GM21528 (cell line): ENCODE results near the gene LYPD5.
"Not testable (repeated sequence)": the region's sequence is repeated elsewhere in the genome, so short reads cannot be mapped to it uniquely, and the experiment has no call there.

Experiments
- ATAC-seq: cut with Tn5 transposase; IDR thresholded peaks from one replicate; pipeline ENCODE4 v1.9.1; 2021; ENCODE audit warnings: mild to moderate bottlenecking, moderate library complexity; ENCODE audit not compliant: unreplicated experiment, low FRiP score

LYPD5 gene

GRCh38 chr19:43802216-43802951 lies at the start of gene LYPD5:
TSS of gene LYPD5 (minus strand) at chr19:43802447. CDS start at chr19:43802380, 67 bp downstream.
- no peak for ATAC-seq

DNA sequence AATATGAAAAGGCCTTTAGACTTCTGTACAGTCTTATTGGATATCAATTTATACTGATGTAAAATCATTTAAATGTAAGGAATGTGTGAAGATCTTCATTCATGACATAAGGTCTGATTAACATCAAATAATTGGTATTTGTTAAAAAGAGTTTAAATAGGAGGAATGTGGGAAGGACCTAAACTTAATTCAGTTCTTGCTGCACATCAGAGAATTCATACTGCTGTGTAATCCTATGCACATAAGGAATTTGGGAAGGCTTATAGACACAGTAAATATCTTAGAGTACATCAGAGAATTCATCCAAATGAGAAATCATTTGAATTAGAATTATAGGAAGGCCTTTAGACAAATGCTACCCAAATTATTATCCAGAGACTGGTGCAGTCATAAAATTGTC lies 46.6 kb upstream of the LYPD5 start:
- ATAC-seq, result no peak

DNA sequence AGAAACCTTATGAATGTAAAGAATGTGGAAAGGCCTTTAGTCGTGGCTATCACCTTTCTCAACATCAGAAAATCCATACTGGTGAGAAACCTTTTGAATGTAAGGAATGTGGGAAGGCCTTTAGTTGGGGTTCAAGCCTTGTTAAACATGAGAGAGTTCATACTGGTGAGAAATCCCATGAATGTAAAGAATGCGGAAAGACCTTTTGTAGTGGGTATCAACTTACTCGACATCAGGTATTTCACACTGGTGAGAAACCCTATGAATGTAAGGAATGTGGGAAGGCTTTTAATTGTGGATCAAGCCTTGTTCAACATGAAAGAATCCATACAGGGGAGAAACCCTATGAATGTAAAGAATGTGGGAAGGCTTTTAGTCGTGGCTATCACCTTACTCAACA lies 45.6 kb upstream of the LYPD5 start:
- no peak for ATAC-seq

DNA sequence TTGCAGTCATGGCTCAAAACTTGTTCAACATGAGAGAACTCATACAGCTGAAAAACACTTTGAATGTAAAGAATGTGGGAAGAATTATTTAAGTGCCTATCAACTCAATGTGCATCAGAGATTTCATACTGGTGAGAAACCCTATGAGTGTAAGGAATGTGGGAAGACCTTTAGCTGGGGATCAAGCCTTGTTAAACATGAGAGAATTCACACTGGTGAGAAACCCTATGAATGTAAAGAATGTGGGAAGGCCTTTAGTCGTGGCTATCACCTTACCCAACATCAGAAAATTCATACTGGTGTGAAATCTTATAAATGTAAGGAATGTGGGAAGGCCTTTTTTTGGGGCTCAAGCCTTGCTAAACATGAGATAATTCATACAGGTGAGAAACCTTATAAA lies 45.0 kb upstream of the LYPD5 start:
- no peak for ATAC-seq

DNA sequence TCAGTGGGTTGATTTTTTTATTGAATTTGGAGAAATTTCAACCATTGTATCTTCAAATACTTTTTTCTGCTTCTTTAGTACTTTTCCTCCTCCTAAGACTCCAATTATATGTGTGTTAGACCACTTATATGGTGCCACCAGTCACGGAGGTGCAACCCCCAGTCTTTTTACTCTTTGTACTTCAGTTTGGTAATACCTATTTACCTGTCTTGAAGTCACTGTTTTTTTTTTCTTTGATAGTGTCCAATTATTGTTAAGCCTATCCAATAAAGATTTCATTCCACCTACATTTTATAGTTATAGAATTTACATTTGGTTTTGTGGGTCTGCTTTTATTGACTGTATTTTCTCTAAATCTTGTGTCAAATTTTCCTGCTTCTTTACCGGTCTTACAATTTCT lies 39.8 kb upstream of the LYPD5 start:
- ATAC-seq, result no peak

DNA sequence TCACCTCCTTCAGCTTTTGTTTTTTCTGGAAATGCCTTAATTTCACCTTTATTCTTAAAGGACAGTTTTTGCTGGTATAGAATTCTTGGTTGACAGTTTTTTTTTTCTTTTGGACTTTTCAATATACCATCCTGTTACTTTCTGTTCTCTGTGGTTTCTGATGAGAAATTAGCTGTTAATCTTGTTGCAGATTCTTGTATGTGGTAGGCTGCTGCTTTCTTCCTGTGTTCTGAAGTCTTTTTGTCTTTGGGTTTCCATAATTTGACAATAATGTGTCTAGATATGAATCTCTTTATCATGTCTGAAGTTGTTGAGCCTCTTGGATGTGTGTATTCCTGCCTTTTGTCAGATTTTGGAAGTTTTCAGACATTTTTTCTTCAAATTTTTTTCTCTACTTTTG lies 36.9 kb upstream of the LYPD5 start:
- no peak for ATAC-seq

GRCh38 chr19:43826787-43827754 lies 24.8 kb upstream of the LYPD5 start, which contains the start of gene ZNF283:
TSS of gene ZNF283 (plus strand) at chr19:43827321. CDS start at chr19:43833505, 6,184 bp downstream.
- peak; percentile 80 for ATAC-seq

- not testable (repeated sequence) for ATAC-seq
These were observed 22.3 kb upstream of the LYPD5 start for GRCh38 chr19:43824572-43824971.

GRCh38 chr19:43823856-43824255 lies 21.6 kb upstream of the LYPD5 start:
- not testable (repeated sequence) for ATAC-seq

- no peak for ATAC-seq
These were observed 18.6 kb upstream of the LYPD5 start for GRCh38 chr19:43820884-43821215.

DNA sequence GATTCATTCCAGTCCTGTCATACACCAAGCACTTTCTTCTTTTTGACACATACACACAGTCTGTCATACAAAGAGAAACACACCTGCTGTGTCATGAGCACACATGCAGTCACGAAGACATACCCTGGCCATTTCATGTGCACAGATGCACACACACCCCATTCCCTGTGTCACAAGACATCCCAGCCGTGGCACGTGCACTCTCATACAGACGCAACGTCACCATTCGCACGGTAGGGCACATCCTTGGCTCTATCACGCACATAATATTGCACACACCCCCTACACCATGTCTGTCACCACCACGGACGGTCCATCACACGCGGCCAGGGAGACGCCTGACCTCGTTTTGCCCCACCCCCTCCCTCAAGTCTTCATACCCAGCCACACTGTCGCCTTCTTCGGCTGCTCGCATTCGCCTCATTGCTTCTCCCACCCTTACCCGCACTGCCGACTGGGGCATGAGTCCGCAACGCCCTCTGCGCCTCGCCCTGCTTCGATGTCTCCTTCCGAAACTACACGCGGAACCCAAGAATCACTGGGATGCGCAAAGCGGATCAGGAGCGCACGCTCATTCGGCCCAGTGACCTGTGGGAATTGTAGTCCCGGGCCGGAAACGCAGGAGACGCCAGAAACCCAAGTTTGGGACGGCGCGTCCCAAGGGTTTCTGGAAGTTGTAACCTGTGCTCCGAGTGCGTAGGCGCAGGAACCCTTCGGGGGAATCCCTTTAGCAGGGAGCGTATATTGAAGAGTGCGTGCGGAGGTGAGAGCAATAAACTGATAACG lies 18.0 kb upstream of the LYPD5 start:
- ATAC-seq, result no peak

DNA sequence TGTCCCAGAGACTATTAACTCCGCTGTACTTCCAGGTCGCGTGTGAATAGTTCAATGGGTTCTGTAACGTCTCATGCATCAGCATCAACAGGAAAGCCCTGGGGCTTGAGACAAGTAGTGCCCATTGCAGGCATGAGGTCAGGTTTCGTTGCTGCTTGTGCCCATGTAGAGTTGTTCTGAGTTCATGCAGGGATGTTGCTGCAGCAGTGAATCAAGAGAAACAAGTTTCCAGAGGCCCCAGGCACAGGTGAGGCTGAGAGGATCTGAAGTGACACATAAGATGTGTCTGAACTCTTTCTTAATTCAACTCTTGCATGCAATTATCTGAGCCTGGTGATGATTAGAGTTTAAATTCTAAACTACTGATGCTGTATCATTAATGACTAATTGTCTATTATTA lies 16.3 kb upstream of the LYPD5 start:
- no peak for ATAC-seq

- not testable (repeated sequence) for ATAC-seq
These were observed 15.2 kb upstream of the LYPD5 start for GRCh38 chr19:43817454-43817853.

DNA sequence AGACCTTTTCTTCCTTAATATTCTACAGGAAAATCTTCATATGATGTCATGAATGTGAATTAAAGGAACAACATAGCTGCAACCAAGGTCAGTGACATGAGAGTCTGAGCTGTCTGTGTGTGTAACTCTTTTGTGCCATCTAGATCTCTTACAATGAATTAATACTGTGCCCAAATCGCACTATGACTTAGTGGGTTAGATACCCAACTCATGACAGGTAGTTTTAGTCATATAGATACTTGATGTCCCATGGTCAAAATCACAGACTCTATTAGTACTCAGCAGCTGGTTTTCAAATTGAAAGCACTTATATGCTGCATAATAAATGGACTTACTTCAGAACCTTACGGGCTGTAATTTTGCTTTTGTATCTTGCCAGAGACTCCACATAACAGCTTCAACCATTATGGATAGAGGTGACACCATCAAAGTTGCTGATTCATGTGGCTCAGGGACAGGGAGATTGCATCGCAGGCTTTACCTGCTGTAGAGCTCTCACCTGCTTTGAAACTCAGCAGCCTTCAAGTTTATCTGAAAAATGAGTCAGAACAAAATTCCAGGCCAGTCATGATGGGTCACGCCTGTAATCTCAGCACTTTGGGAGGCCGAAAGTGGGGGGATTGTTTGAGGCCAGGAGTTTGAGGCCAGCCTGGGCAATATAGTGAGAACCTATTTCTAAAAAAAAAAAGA lies 12.6 kb upstream of the LYPD5 start:
- no peak for ATAC-seq

DNA sequence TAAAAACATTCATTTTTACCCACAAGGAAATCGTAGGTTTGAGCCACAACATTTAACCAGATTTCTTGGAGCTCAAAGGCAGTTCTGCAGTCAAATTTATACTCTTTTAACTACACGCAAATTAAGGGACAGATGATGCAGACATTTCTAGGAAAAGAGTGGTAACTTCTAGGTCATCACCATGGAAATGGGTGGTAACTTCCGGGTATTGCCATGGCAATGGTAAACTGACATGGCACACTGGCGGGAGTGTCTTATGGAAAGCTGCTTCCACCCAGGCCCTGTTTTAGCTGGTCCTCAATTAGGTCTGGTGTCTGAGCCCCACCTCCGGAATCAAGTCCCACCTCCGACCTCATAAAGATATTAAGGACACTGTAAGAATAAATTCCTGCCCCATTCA lies 10.4 kb upstream of the LYPD5 start:
- no peak for ATAC-seq

GRCh38 chr19:43812259-43812658 lies 10.0 kb upstream of the LYPD5 start:
- no peak for ATAC-seq

GRCh38 chr19:43811837-43812236 lies 9.6 kb upstream of the LYPD5 start:
- no peak for ATAC-seq

DNA sequence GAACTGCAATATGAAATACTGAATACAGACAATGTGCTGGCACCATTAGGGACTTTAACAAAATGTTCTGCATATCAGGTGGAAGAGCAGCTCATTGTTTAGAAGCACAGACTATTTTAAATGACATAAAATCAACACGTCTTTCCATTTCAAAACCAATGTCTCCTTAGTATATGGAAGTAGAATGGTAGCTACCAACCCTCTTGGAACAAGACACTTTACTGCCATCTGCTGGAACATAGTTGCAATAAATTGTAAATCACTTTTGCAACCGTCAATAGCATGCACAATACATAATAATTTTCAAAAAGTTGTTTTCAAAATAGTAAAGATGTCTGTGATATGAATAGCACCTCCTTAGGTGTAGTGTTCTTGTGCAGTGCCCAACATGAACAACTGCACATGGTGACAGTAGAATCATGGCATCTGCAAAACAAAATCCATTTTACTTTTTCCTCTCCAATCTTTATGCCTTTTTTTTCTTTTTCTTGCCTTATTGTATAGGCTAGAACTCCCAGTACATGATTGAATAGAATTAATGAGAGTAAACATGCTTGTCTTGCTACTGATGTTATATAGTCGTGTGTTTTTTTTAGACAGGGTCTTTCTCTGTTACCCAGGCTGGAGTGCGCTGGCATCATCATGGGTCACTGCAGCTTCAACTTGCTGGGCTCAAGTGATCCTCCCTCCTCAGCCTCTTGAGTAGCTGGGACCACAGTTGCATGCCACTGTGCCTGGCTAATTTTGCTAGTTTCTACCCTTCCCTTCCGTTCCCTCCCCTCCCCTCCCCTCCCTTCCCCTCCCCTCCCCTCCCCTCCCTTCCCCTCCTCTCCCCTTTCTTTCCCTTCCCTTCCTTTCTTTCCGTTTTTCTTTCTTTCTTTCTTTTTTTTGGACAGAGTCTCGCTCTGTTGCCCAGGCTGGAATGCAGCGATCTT lies 7.8 kb upstream of the LYPD5 start:
- no peak for ATAC-seq

DNA sequence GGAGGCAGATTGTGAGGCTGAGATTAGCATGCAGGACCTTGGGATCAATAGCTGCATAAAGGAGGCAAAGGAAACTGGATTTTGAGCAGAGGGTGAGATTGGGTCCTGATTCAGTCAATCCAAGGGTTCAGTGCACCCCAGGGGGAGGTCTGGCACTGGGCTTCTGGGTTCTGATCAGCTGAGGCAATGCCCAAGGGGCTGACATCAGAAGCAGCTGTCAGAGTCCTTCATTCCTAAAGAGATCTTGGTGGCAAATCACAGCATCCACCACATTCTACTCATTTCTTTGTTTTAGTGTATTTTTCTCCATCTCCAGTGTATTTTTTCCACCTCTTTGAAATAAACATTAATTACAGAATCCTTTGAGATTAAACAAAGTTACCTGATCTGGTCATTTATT lies 5.4 kb upstream of the LYPD5 start:
- no peak for ATAC-seq
